Hepatocyte (in vitro differentiated cells): ENCODE data around the gene MGAT1.

ENCODE experiments used
- EZH2 ChIP-seq: fragments of 200-600 bp; sonication (generic); IDR thresholded peaks from 2 replicates; pipeline ENCODE4 v1.6.1; 2016; ENCODE audit warnings: antibody characterized with exemption, mild to moderate bottlenecking, borderline replicate concordance
- TF ChIP-seq, protein P1 (sequence below): fragments of 200-600 bp; sonication (generic); IDR thresholded peaks from 2 replicates; pipeline ENCODE4 v1.5.1; 2016; ENCODE audit warnings: antibody characterized with exemption, mild to moderate bottlenecking; ENCODE audit not compliant: poor library complexity

GRCh38 chr5:180844858-180845257 is 42.3 kb upstream of the MGAT1 start:
- TF ChIP-seq, protein P1, sequence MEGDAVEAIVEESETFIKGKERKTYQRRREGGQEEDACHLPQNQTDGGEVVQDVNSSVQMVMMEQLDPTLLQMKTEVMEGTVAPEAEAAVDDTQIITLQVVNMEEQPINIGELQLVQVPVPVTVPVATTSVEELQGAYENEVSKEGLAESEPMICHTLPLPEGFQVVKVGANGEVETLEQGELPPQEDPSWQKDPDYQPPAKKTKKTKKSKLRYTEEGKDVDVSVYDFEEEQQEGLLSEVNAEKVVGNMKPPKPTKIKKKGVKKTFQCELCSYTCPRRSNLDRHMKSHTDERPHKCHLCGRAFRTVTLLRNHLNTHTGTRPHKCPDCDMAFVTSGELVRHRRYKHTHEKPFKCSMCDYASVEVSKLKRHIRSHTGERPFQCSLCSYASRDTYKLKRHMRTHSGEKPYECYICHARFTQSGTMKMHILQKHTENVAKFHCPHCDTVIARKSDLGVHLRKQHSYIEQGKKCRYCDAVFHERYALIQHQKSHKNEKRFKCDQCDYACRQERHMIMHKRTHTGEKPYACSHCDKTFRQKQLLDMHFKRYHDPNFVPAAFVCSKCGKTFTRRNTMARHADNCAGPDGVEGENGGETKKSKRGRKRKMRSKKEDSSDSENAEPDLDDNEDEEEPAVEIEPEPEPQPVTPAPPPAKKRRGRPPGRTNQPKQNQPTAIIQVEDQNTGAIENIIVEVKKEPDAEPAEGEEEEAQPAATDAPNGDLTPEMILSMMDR, result no peak
- no peak for TF ChIP-seq EZH2
